Pancreas (tissue), 10 donors: ENCODE results near the gene ATAD3B. TPM values are rescaled to one million over a fixed set of nuclear protein-coding genes. Genes with fewer than 3 reads are reported as not detected.

Source experiments
- ATAC-seq, 4 donors: fragments of 200-7000 bp; cut with Tn5 transposase; one replicate each; pipeline versions ENCODE4 v1.8.0 to v1.9.1; 2020; ENCODE audit warnings: mild to moderate bottlenecking in 4 of 4, moderate library complexity in 4 of 4
- DNase-seq, 6 donors: peaks; one replicate each; pipeline ENCODE4 v3.0.0-alpha.2; 2020
- FAIRE-seq: peaks from 2 replicates; lab custom pipeline; 2012; peaks lifted over from hg19 to GRCh38; lab: Jason Lieb, UNC
- H3K27ac ChIP-seq, 4 donors: fragments of 200-600 bp; sonication (generic); 1 replicate in 3 of 4; 2 replicates in 1 of 4; pipeline versions ENCODE4 v1.5.0 to v1.8.0; 2020
- H3K27me3 ChIP-seq, 4 donors: fragments of 200-600 bp; one replicate each; pipeline ENCODE4 v1.8.0; 2021
- H3K36me3 ChIP-seq, 3 donors: fragments of 200-600 bp; sonication (generic) in 1 of 3; one replicate each; pipeline versions ENCODE4 v1.5.0 to v1.8.0; 2020 to 2021
- H3K4me1 ChIP-seq, 3 donors: fragments of 200-600 bp; one replicate each; pipeline ENCODE4 v1.8.0; 2021
- H3K4me3 ChIP-seq, 4 donors: fragments of 200-600 bp; sonication (generic) in 2 of 4; one replicate each; pipeline versions ENCODE4 v1.5.0 to v1.8.0; 2020 to 2021
- H3K9me3 ChIP-seq, 4 donors: fragments of 200-600 bp; one replicate each; pipeline ENCODE4 v1.8.0; 2021
- CTCF ChIP-seq, 4 donors: fragments of 200-600 bp; sonication (generic) in 3 of 4; IDR thresholded peaks; one replicate each; pipeline versions ENCODE4 v1.5.0 to v1.8.0; 2021; ENCODE audit warnings: antibody characterized with exemption in 4 of 4
- WGBS, 2 donors: extraction: QIAGEN DNeasy Blood & Tissue Kit; methylation state at CpG; one replicate each; pipeline ENCODE4 v1.1.7; 2013; 5-methylcytosine and 5-hydroxymethylcytosine counted together
- intact Hi-C, 3 donors: fragments of 100-400 bp; cut with DNase I; formaldehyde crosslinking; loops; one replicate each; pipeline versions ENCODE4 v1.11.1 to v1.14.2; 2022
- polyA plus RNA-seq, 2 donors: library from polyadenylated mRNA; stranded (reverse); fragments of 200-250 nt; gene quantifications; one replicate each; pipeline ENCODE4 v1.2.3, GENCODE V29; 2013
- total RNA-seq, 6 donors: library from RNA; stranded (reverse); fragmentation: NEBNext Ultra II Directional in 4 of 6; extraction: Animal tissue kit (Norgen Biotek cat#: 25700) in 4 of 6; gene quantifications; one replicate each; pipeline versions ENCODE4 v1.2.1 to v1.2.4, GENCODE V29; 2021 to 2023
- donor health status: healthy with polysubstance abuse.
- donor health status: DM: no; HTN: no; CAD: no; lungs with moderate emphysema.
- donor health status: DM: no; HTN: no; CAD: no.
- donor health status: control.
- donor health status: control.
- donor health status: Bipolar disorder and iron deficiency.
- donor health status: DM: yes; HTN: yes; CAD: no.
- donor health status: DM: no; HTN: no; CAD: no.
- donor health status: DM: no; HTN: no; CAD: no.
- donor health status: DM: yes; HTN: yes; CAD: no.

ATAD3B gene
- total and polyA plus RNA-seq, 8 donors: 4.4 to 78.9 (median 12.9) TPM

GRCh38 chr1:1424707-1425106 is 46.9 kb upstream of the ATAD3B start:
- Histone ChIP-seq H3K4me1 (peaks cover 3 to 8% (median 6%) of the 10 kb centered on the region in 3 donors), H3K9me3 (no peaks in the 10 kb centered on the region), H3K36me3 (no peaks in the 10 kb centered on the region), H3K27me3 (no peaks in the 10 kb centered on the region), H3K27ac (no peak overlapping the region), H3K4me3 (no peak overlapping the region)
- intact Hi-C loops: no loop called here
- peak in 1 of 6 donors; percentile 17 for DNase-seq
- no peak for FAIRE-seq
- WGBS, 2 donors: 88 to 90% methylated on average over 15 of the region's 15 CpGs
- no peak for ATAC-seq
- no peak for TF ChIP-seq CTCF (IDR thresholded peaks at IDR 0.05)

DNA sequence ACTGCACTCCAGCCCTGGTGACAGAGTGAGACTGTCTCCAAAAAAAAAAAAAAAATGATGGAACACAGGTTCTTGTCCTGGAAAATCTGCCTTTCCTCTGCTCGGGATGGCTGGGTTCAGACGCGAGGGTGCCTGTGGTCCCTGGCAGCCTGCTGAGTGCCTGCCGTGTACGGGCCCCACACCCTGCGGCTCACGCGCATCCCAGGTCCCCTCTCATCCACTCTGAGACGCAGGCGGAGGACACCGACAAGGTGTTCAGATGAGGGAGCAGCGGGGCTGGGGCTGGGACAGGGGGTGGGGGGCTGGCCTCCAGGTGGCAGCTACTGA is 46.2 kb upstream of the ATAD3B start:
- no peak for TF ChIP-seq CTCF (IDR thresholded peaks at IDR 0.05)

DNA sequence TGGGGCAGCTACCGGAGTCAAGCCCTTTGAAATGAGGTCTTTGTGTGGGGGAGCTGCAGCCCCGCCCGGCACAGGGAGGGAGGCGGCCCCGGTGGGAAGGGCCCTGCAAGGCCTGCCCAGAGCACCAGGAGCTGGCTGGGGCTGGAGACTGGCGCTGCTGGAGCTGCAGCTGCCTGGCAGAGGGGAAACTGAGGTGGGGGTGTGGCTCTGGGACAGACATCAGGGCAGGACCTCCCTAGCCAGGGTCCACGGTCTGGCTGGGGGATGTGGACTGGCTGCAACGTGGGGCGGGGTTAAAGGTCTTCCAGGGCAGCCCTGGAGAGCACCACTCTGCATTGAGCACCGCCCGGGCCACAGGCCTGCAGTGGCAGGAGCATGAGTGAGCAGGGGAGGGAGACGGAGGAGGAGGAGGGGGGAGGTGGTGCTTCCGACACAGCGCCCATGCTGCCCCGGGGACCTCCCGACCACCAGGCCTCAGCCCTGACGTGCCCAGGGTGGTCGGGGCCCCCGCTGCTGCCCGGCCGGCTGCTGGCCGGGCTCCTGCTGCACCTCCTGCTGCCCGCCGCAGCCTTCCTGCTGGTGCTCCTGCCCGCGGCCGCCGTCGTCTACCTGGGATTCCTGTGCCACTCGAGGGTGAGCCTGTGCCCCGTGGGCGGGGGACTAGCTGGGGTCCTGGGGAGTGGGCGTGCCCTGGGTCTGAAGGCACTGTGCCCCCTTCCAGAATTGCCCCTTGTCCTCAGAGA is 45.6 kb upstream of the ATAD3B start:
- H3K9me3 ChIP-seq: no peaks in the 10 kb centered on the region
- H3K36me3 ChIP-seq: no peaks in the 10 kb centered on the region
- peaks cover 9 to 17% (median 17%) of the 10 kb centered on the region in 3 donors for H3K4me1 ChIP-seq
- ATAC-seq (no peak), FAIRE-seq (no peak), DNase-seq (peak in 2 of 6 donors; percentile 25 to 76)
- no peak overlapping the region for H3K27ac ChIP-seq
- TF ChIP-seq CTCF (IDR thresholded peaks at IDR 0.05): no peak
- no peak overlapping the region for H3K4me3 ChIP-seq
- no peaks in the 10 kb centered on the region for H3K27me3 ChIP-seq
- intact Hi-C loops: no loop called here
- WGBS, 2 donors: 73 to 80% methylated on average over 33 of the region's 33 CpGs

More for the DNA sequence above, 46.2 kb upstream of the ATAD3B start:
- no peaks in the 10 kb centered on the region for H3K9me3 ChIP-seq
- intact Hi-C loops: no loop called here
- ATAC-seq (no peak), FAIRE-seq (no peak), DNase-seq (no peak)
- no peaks in the 10 kb centered on the region for H3K36me3 ChIP-seq
- H3K27ac ChIP-seq: no peak overlapping the region
- no peak overlapping the region for H3K4me3 ChIP-seq
- H3K4me1 ChIP-seq: peaks cover 9 to 13% (median 12%) of the 10 kb centered on the region in 3 donors
- no peaks in the 10 kb centered on the region for H3K27me3 ChIP-seq
- 88 to 91% methylated on average over 12 of the region's 12 CpGs for WGBS, 2 donors

GRCh38 chr1:1426496-1427105 is 45.0 kb upstream of the ATAD3B start:
- Histone ChIP-seq H3K36me3 (no peaks in the 10 kb centered on the region), H3K4me1 (peaks cover 9 to 23% (median 23%) of the 10 kb centered on the region in 3 donors), H3K9me3 (no peaks in the 10 kb centered on the region), H3K27me3 (no peaks in the 10 kb centered on the region), H3K4me3 (no peak overlapping the region), H3K27ac (no peak overlapping the region)
- FAIRE-seq (no peak), DNase-seq (peak in 2 of 6 donors; percentile 30 to 38), ATAC-seq (no peak)
- intact Hi-C loops: no loop called here
- no peak for TF ChIP-seq CTCF (IDR thresholded peaks at IDR 0.05)
- WGBS, 2 donors: 79 to 80% methylated on average over 15 to 19 of the region's 19 CpGs
